Thoracic aorta (tissue), 2 donors: Measurements from ENCODE around the gene SVOP. TPM values are rescaled to one million over a fixed set of nuclear protein-coding genes. Genes with fewer than 3 reads are reported as not detected.

Experiments used
- ATAC-seq: fragments of 150-250 bp; one replicate; pipeline ENCODE4 v1.8.0; 2017; ENCODE audit warnings: low read depth; ENCODE audit not compliant: insufficient number of reproducible peaks, low FRiP score
- DNase-seq: peaks from one replicate; pipeline ENCODE4 v3.0.0-alpha.2; 2020; ENCODE audit warnings: low spot score
- H3K27ac ChIP-seq, 2 donors: fragments of 200-600 bp; sonication (generic); 1 replicate in 1 of 2; 2 replicates in 1 of 2; pipeline ENCODE4 v1.5.1; 2016; ENCODE audit warnings: mild to moderate bottlenecking in 2 of 2, moderate library complexity in 2 of 2
- H3K27me3 ChIP-seq: fragments of 200-600 bp; sonication (generic); replicated peaks from 2 replicates; pipeline ENCODE4 v1.6.0; 2016; ENCODE audit warnings: mild to moderate bottlenecking; ENCODE audit not compliant: insufficient read depth
- H3K36me3 ChIP-seq: fragments of 200-600 bp; sonication (generic); one replicate; pipeline ENCODE4 v1.5.1; 2016
- H3K4me1 ChIP-seq, 2 donors: fragments of 200-600 bp; sonication (generic); 1 replicate in 1 of 2; 2 replicates in 1 of 2; pipeline versions ENCODE4 v1.5.1 to v1.6.0; 2016; ENCODE audit warnings: low read depth in 2 of 2, mild to moderate bottlenecking in 1 of 2; ENCODE audit not compliant: control insufficient read depth in 1 of 2
- H3K4me3 ChIP-seq: fragments of 200-600 bp; sonication (generic); 2 replicates; pipeline ENCODE4 v1.5.1; 2016; ENCODE audit warnings: mild to moderate bottlenecking
- H3K9me3 ChIP-seq: fragments of 200-600 bp; sonication (generic); 2 replicates; pipeline ENCODE4 v1.5.1; 2016
- CTCF ChIP-seq: fragments of 200-600 bp; sonication (generic); IDR thresholded peaks from one replicate; pipeline ENCODE4 v1.5.1; 2019; ENCODE audit warnings: antibody characterized with exemption
- total RNA-seq, 2 donors: library from RNA; depleted of rRNA; stranded (reverse); fragments of >200 nt; gene quantifications; one replicate each; pipeline versions ENCODE4 v1.1.0 to v1.2.3, GENCODE V29; 2016

Gene SVOP
- total RNA-seq, 2 donors from 2014 or later = not detected

- no peaks in the 10 kb centered on the region for H3K9me3 ChIP-seq
- H3K36me3 ChIP-seq = no peaks in the 10 kb centered on the region
- no peak for ATAC-seq
- no peak overlapping the region for H3K27ac ChIP-seq
- no peak overlapping the region for H3K4me3 ChIP-seq
- H3K4me1 ChIP-seq = no peaks in the 10 kb centered on the region
- no peak for DNase-seq
- H3K27me3 ChIP-seq = no peaks in the 10 kb centered on the region
- TF ChIP-seq CTCF = no peak
Observed at GRCh38 chr12:108899145-108899544, 121.7 kb downstream of the SVOP start.

- H3K36me3 ChIP-seq = no peaks in the 10 kb centered on the region
- H3K27ac ChIP-seq = no peak overlapping the region
- DNase-seq (no peak), ATAC-seq (no peak)
- H3K27me3 ChIP-seq = no peaks in the 10 kb centered on the region
- H3K4me3 ChIP-seq = no peak overlapping the region
- H3K9me3 ChIP-seq = no peaks in the 10 kb centered on the region
- no peaks in the 10 kb centered on the region for H3K4me1 ChIP-seq
- no peak for TF ChIP-seq CTCF
Observed at GRCh38 chr12:108896817-108897216, 124.1 kb downstream of the SVOP start.

- no peak overlapping the region for H3K4me3 ChIP-seq
- no peaks in the 10 kb centered on the region for H3K4me1 ChIP-seq
- H3K9me3 ChIP-seq = no peaks in the 10 kb centered on the region
- no peak for TF ChIP-seq CTCF
- ATAC-seq = no peak
- no peak overlapping the region for H3K27ac ChIP-seq
- DNase-seq = no peak
- no peaks in the 10 kb centered on the region for H3K36me3 ChIP-seq
- no peaks in the 10 kb centered on the region for H3K27me3 ChIP-seq
Observed at GRCh38 chr12:108896336-108896735, 124.5 kb downstream of the SVOP start.

GRCh38 chr12:108895220-108895802, 125.6 kb downstream of the SVOP start:
- H3K36me3 ChIP-seq = no peaks in the 10 kb centered on the region
- no peak overlapping the region for H3K4me3 ChIP-seq
- H3K27me3 ChIP-seq = no peaks in the 10 kb centered on the region
- H3K9me3 ChIP-seq = no peaks in the 10 kb centered on the region
- no peak for ATAC-seq
- no peak for DNase-seq
- H3K4me1 ChIP-seq = no peaks in the 10 kb centered on the region
- H3K27ac ChIP-seq = no peak overlapping the region
- TF ChIP-seq CTCF = no peak

- DNase-seq = no peak
- no peaks in the 10 kb centered on the region for H3K27me3 ChIP-seq
- H3K4me3 ChIP-seq = no peak overlapping the region
- H3K4me1 ChIP-seq = no peaks in the 10 kb centered on the region
- no peak overlapping the region for H3K27ac ChIP-seq
- H3K36me3 ChIP-seq = no peaks in the 10 kb centered on the region
- ATAC-seq = no peak
- TF ChIP-seq CTCF = no peak
- no peaks in the 10 kb centered on the region for H3K9me3 ChIP-seq
Observed at GRCh38 chr12:108890208-108890607, 130.7 kb downstream of the SVOP start.
